Spinal cord (tissue), 10 donors: Measurements from ENCODE around the gene ASXL1. TPM values are rescaled to one million over a fixed set of nuclear protein-coding genes. Genes with fewer than 3 reads are reported as not detected.
"Not testable (repeated sequence)": the region's sequence is repeated elsewhere in the genome, so short reads cannot be mapped to it uniquely, and the experiment has no call there.

ENCODE experiments used
- DNase-seq, 6 donors: peaks; one replicate each; pipeline versions ENCODE4 v3.0.0 to v3.0.0-alpha.2; 2013 to 2015; ENCODE audit warnings: low spot score in 6 of 6, low read depth in 4 of 6
- H3K27ac ChIP-seq: one replicate; pipeline ENCODE4 v1.5.1; 2013; ENCODE audit warnings: low read depth, low read length, control low read depth
- H3K27me3 ChIP-seq: one replicate; pipeline ENCODE4 v1.6.1; 2013; ENCODE audit warnings: low read length; ENCODE audit not compliant: control insufficient read depth, insufficient read depth
- H3K36me3 ChIP-seq: one replicate; pipeline ENCODE4 v1.6.1; 2013; ENCODE audit warnings: low read length; ENCODE audit not compliant: control insufficient read depth, insufficient read depth
- H3K4me1 ChIP-seq: one replicate; pipeline ENCODE4 v1.6.1; 2013; ENCODE audit warnings: low read length; ENCODE audit not compliant: control insufficient read depth, insufficient read depth
- H3K4me3 ChIP-seq: one replicate; pipeline ENCODE4 v1.5.1; 2013; ENCODE audit warnings: low read depth, low read length, control low read depth
- H3K9me3 ChIP-seq: one replicate; pipeline ENCODE4 v1.6.1; 2013; ENCODE audit warnings: low read length; ENCODE audit not compliant: control insufficient read depth, insufficient read depth
- WGBS: methylation state at CpG from one replicate; pipeline ENCODE4 v1.1.5; 2013; ENCODE audit warnings: missing lambda C conversion rate; ENCODE audit not compliant: insufficient coverage; 5-methylcytosine and 5-hydroxymethylcytosine counted together
- polyA plus RNA-seq, 2 donors: library from polyadenylated mRNA; unstranded; fragments of 120-200 nt; gene quantifications; one replicate each; pipeline ENCODE4 v1.2.1, GENCODE V29; 2013; ENCODE audit not compliant: insufficient read length in 2 of 2
- total RNA-seq, 2 donors: library from RNA; depleted of rRNA in 1 of 2; stranded (reverse); fragments of 120-200 nt in 1 of 2; fragments of >200 nt in 1 of 2; gene quantifications; one replicate each; pipeline versions ENCODE4 v1.2.3 to v1.2.4, GENCODE V29; 2013 to 2014
- donor health status: healthy.

The ASXL1 gene
- total and polyA plus RNA-seq, 4 donors = 48.7 to 58.3 (median 53.4) TPM

GRCh38 chr20:32391003-32391402 is 32.9 kb downstream of the ASXL1 start:
- Histone ChIP-seq H3K27me3 (no peaks in the 10 kb centered on the region), H3K4me3 (no peak overlapping the region), H3K27ac (no peak overlapping the region), H3K36me3 (peaks cover 9% of the 10 kb centered on the region), H3K9me3 (no peaks in the 10 kb centered on the region), H3K4me1 (no peaks in the 10 kb centered on the region)
- WGBS = no CpG with 5 or more reads among the region's 2 CpGs
- DNase-seq = no peak

- DNase-seq = no peak
- Histone ChIP-seq H3K9me3 (no peaks in the 10 kb centered on the region), H3K27me3 (no peaks in the 10 kb centered on the region), H3K4me1 (no peaks in the 10 kb centered on the region), H3K27ac (no peak overlapping the region), H3K4me3 (no peak overlapping the region), H3K36me3 (peaks cover 13% of the 10 kb centered on the region)
- 100% methylated on average over 2 of the region's 3 CpGs for WGBS
Observed at GRCh38 chr20:32395066-32395465, 36.9 kb downstream of the ASXL1 start.

GRCh38 chr20:32396646-32397160 is 38.6 kb downstream of the ASXL1 start:
- peak in 1 of 6 donors; percentile 66 for DNase-seq
- Histone ChIP-seq H3K4me3 (no peak overlapping the region), H3K9me3 (no peaks in the 10 kb centered on the region), H3K27me3 (no peaks in the 10 kb centered on the region), H3K4me1 (no peaks in the 10 kb centered on the region), H3K36me3 (peaks cover 9% of the 10 kb centered on the region), H3K27ac (no peak overlapping the region)
- 80% methylated on average over 1 of the region's 3 CpGs for WGBS

- Histone ChIP-seq H3K27me3 (no peaks in the 10 kb centered on the region), H3K4me1 (no peaks in the 10 kb centered on the region), H3K4me3 (no peak overlapping the region), H3K9me3 (no peaks in the 10 kb centered on the region), H3K27ac (no peak overlapping the region), H3K36me3 (peaks cover 9% of the 10 kb centered on the region)
- WGBS = 100% methylated on average over 6 of the region's 11 CpGs
- no peak for DNase-seq
Observed at GRCh38 chr20:32397567-32398084, 39.5 kb downstream of the ASXL1 start.

- no peaks in the 10 kb centered on the region for H3K4me1 ChIP-seq
- DNase-seq = no peak
- H3K36me3 ChIP-seq = peaks cover 7% of the 10 kb centered on the region
- WGBS = 93% methylated on average over 1 of the region's 1 CpG
- no peak overlapping the region for H3K27ac ChIP-seq
- no peak overlapping the region for H3K4me3 ChIP-seq
- no peaks in the 10 kb centered on the region for H3K27me3 ChIP-seq
- H3K9me3 ChIP-seq = no peaks in the 10 kb centered on the region
Observed at GRCh38 chr20:32400476-32400875, 42.3 kb downstream of the ASXL1 start.

- peaks cover 15% of the 10 kb centered on the region for H3K36me3 ChIP-seq
- H3K27me3 ChIP-seq = no peaks in the 10 kb centered on the region
- H3K27ac ChIP-seq = no peak overlapping the region
- DNase-seq = no peak
- no peak overlapping the region for H3K4me3 ChIP-seq
- WGBS = no CpG with 5 or more reads among the region's 2 CpGs
- no peaks in the 10 kb centered on the region for H3K9me3 ChIP-seq
- no peaks in the 10 kb centered on the region for H3K4me1 ChIP-seq
Observed at GRCh38 chr20:32404017-32404416, 45.9 kb downstream of the ASXL1 start.

GRCh38 chr20:32406701-32407100 is 48.6 kb downstream of the ASXL1 start:
- Histone ChIP-seq H3K4me1 (no peaks in the 10 kb centered on the region), H3K27me3 (no peaks in the 10 kb centered on the region), H3K27ac (no peak overlapping the region), H3K36me3 (peaks cover 10% of the 10 kb centered on the region), H3K9me3 (no peaks in the 10 kb centered on the region), H3K4me3 (no peak overlapping the region)
- DNase-seq = no peak
- 100% methylated on average over 2 of the region's 4 CpGs for WGBS

- not testable (repeated sequence) for H3K9me3 ChIP-seq, DNase-seq, H3K4me3 ChIP-seq, H3K27me3 ChIP-seq, H3K27ac ChIP-seq, H3K4me1 ChIP-seq
- peaks cover 10% of the 10 kb centered on the region for H3K36me3 ChIP-seq
- 98% methylated on average over 4 of the region's 9 CpGs for WGBS
Observed at GRCh38 chr20:32407131-32407750, 49.1 kb downstream of the ASXL1 start.

- Histone ChIP-seq H3K36me3 (peaks cover 6% of the 10 kb centered on the region), H3K9me3 (no peaks in the 10 kb centered on the region), H3K4me1 (no peaks in the 10 kb centered on the region), H3K4me3 (no peak overlapping the region), H3K27ac (no peak overlapping the region), H3K27me3 (no peaks in the 10 kb centered on the region)
- WGBS = 94% methylated on average over 2 of the region's 2 CpGs
- DNase-seq = no peak
Observed at GRCh38 chr20:32411955-32412706, 54.0 kb downstream of the ASXL1 start.
